Caco-2 (cell line): ENCODE data around the gene NR2C2. TPM values are rescaled to one million over a fixed set of nuclear protein-coding genes. Genes with fewer than 3 reads are reported as not detected.

Source experiments
- BruUV-seq: library from RNA; stranded (reverse); fragments of 400-500 nt; replicated peaks from 2 replicates; lab custom pipeline; 2021; lab: Mats Ljungman, UMichigan
- CTCF ChIA-PET: fragments of 300-600 bp; sonication (Branson Sonifier 250); formaldehyde crosslinking; loops from one replicate; lab custom pipeline; 2022; ENCODE audit warnings: antibody characterized with exemption; lab: Charles Lee
- POLR2A ChIA-PET: fragments of 300-600 bp; sonication (Branson Sonifier 250); formaldehyde crosslinking; loops from one replicate; lab custom pipeline; 2022; ENCODE audit warnings: antibody characterized with exemption; lab: Charles Lee
- DNase-seq, 2 experiments: peaks; one replicate each; pipeline versions ENCODE4 v3.0.0 to v3.0.0-alpha.2; 2020 to 2022
- H3K27me3 ChIP-seq: replicated peaks from 2 replicates; pipeline ENCODE4 v1.6.0; 2011; ENCODE audit warnings: low read length; ENCODE audit not compliant: control insufficient read depth, insufficient read depth
- H3K36me3 ChIP-seq: 2 replicates; pipeline ENCODE4 v1.5.1; 2011; ENCODE audit warnings: low read length; ENCODE audit not compliant: control insufficient read depth, insufficient read depth
- H3K4me1 ChIP-seq: fragments of 250-450 bp; sonication (Bioruptor Pico); 2 replicates; pipeline ENCODE4 v1.5.1; 2020; ENCODE audit warnings: mild to moderate bottlenecking
- H3K4me3 ChIP-seq: 2 replicates; pipeline ENCODE4 v1.5.1; 2011; ENCODE audit warnings: low read depth, mild to moderate bottlenecking, control low read depth, low read length
- H3K9me3 ChIP-seq: fragments of 250-450 bp; sonication (Bioruptor Pico); 2 replicates; pipeline ENCODE4 v1.5.1; 2020; ENCODE audit warnings: mild to moderate bottlenecking, moderate library complexity
- H3K27ac Mint-ChIP-seq: one replicate; pipeline ENCODE4 v1.8.0; 2022; ENCODE audit warnings: mixed read lengths; ENCODE audit not compliant: unreplicated experiment
- H3K27me3 Mint-ChIP-seq: one replicate; pipeline ENCODE4 v1.8.0; 2022; ENCODE audit warnings: mixed read lengths; ENCODE audit not compliant: insufficient read depth, unreplicated experiment
- H3K36me3 Mint-ChIP-seq: one replicate; pipeline ENCODE4 v1.8.0; 2022; ENCODE audit warnings: mild to moderate bottlenecking, mixed read lengths; ENCODE audit not compliant: insufficient read depth, unreplicated experiment
- H3K4me1 Mint-ChIP-seq: one replicate; pipeline ENCODE4 v1.8.0; 2022; ENCODE audit warnings: low read depth, mixed read lengths; ENCODE audit not compliant: unreplicated experiment
- H3K4me3 Mint-ChIP-seq: one replicate; pipeline ENCODE4 v1.8.0; 2022; ENCODE audit warnings: mild to moderate bottlenecking, moderate library complexity, mixed read lengths; ENCODE audit not compliant: unreplicated experiment
- H3K9me3 Mint-ChIP-seq: one replicate; pipeline ENCODE4 v1.8.0; 2022; ENCODE audit warnings: mixed read lengths; ENCODE audit not compliant: unreplicated experiment
- intact Hi-C: fragments of 100-400 bp; cut with micrococcal nuclease; formaldehyde crosslinking; loops from one replicate; pipeline ENCODE4 v1.10.0; 2022; ENCODE audit not compliant: unreplicated experiment
- total RNA-seq: library from RNA; stranded (reverse); gene quantifications from 2 replicates; pipeline ENCODE4 v1.2.3, GENCODE V29; 2022
- TF ChIP-seq, protein P1 (sequence below), 2 experiments: fragments of 200-600 bp in 1 of 2; IDR thresholded peaks; 1 replicate in 1 of 2; 2 replicates in 1 of 2; pipeline versions ENCODE4 v1.5.1 to v1.8.0; 2011 to 2022; ENCODE audit warnings: antibody characterized with exemption in 1 of 2, control low read depth in 1 of 2, inconsistent platforms in 1 of 2, low read depth in 1 of 2, low read length in 1 of 2, mild to moderate bottlenecking in 1 of 2, moderate library complexity in 1 of 2; ENCODE audit not compliant: insufficient read depth in 1 of 2, severe bottlenecking in 1 of 2, unreplicated experiment in 1 of 2

The NR2C2 gene
- total RNA-seq, 1 experiment from 2014 or later: 37.0 TPM

DNA sequence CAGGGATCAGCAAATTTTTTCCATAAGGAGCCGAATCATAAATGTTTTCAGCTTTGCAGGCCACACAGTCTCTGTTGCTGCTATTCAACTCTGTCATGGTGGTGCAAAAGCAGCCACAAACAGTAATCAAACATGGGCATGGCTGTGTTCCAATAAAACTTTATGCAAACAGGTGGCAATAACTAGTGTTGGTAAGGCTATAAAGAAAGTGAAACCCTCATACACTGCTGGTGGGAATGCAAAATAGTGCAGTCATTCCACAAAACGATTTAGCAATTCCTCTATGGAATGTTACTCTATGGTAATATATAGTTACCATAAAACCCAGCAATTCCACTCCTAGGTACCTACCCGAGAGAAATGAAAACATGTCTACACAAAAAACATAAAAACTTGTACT is 131.7 kb downstream of the NR2C2 start:
- no TSS peak for BruUV-seq
- POLR2A ChIA-PET: no interaction called here
- Histone ChIP-seq H3K4me1 (no peaks in the 10 kb centered on the region), H3K27me3 (no peaks in the 10 kb centered on the region), H3K36me3 (no peaks in the 10 kb centered on the region; the same call in none of the 2 replicates), H3K4me3 (no peak overlapping the region), H3K9me3 (no peaks in the 10 kb centered on the region)
- H3K9me3 Mint-ChIP-seq: no peaks in the 10 kb centered on the region
- no peak overlapping the region for H3K27ac Mint-ChIP-seq
- intact Hi-C loops: no loop called here
- no peaks in the 10 kb centered on the region for H3K27me3 Mint-ChIP-seq
- DNase-seq: no peak
- CTCF ChIA-PET: no interaction called here
- peaks cover 34% of the 10 kb centered on the region for H3K36me3 Mint-ChIP-seq
- no peak overlapping the region for H3K4me3 Mint-ChIP-seq
- TF ChIP-seq, protein P1, sequence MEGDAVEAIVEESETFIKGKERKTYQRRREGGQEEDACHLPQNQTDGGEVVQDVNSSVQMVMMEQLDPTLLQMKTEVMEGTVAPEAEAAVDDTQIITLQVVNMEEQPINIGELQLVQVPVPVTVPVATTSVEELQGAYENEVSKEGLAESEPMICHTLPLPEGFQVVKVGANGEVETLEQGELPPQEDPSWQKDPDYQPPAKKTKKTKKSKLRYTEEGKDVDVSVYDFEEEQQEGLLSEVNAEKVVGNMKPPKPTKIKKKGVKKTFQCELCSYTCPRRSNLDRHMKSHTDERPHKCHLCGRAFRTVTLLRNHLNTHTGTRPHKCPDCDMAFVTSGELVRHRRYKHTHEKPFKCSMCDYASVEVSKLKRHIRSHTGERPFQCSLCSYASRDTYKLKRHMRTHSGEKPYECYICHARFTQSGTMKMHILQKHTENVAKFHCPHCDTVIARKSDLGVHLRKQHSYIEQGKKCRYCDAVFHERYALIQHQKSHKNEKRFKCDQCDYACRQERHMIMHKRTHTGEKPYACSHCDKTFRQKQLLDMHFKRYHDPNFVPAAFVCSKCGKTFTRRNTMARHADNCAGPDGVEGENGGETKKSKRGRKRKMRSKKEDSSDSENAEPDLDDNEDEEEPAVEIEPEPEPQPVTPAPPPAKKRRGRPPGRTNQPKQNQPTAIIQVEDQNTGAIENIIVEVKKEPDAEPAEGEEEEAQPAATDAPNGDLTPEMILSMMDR (IDR thresholded peaks at IDR 0.05; ENCODE audit: insufficient read depth in 1 of 2, low read depth in 1 of 2, low read length in 1 of 2, severe bottlenecking in 1 of 2, unreplicated experiment in 1 of 2): no peak
- no peaks in the 10 kb centered on the region for H3K4me1 Mint-ChIP-seq

DNA sequence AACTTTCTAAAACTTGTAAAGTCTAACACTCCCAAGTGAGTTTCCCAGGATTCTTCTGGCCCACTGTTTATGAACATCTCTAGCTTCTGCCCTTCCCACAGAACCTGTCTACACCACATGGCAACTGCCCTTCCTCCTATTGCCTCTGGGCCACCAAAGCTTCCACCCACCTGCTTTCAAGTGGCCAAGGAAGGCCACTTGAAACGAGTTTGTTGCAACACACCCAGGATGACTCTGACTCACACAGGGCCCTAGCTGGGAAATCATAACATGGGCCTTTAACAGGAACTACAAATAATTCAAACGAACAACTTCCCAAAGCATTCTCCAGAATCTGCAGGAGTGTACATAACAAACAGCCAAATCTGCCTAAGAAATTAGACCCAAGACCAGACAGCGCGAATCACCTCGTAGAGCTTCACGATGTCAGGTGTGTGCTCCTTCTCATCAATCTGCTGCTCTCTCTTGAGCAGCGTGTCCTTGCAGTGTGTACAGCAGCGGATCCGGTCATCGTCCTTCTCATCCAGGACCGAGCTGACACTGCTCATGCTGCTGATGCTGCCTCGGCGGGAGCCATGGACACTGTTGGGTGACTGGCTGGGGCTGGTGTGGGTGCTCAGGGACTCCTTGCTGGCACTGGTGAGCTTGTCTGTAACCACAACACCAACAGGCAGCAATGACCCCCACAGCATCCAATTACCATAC is 134.7 kb downstream of the NR2C2 start:
- H3K4me1 Mint-ChIP-seq: no peaks in the 10 kb centered on the region
- BruUV-seq: no TSS peak
- H3K4me1 ChIP-seq: no peaks in the 10 kb centered on the region
- TF ChIP-seq, protein P1 (IDR thresholded peaks at IDR 0.05; ENCODE audit: insufficient read depth in 1 of 2, low read depth in 1 of 2, low read length in 1 of 2, severe bottlenecking in 1 of 2, unreplicated experiment in 1 of 2): no peak
- DNase-seq: no peak
- H3K27me3 Mint-ChIP-seq: no peaks in the 10 kb centered on the region
- no peak overlapping the region for H3K4me3 Mint-ChIP-seq
- no peaks in the 10 kb centered on the region; the same call in 1 of the 2 replicates for H3K36me3 ChIP-seq
- no peaks in the 10 kb centered on the region for H3K9me3 Mint-ChIP-seq
- ChIA-PET POLR2A (no interaction called here), CTCF (no interaction called here)
- no peak overlapping the region for H3K27ac Mint-ChIP-seq
- H3K36me3 Mint-ChIP-seq: peaks cover 37% of the 10 kb centered on the region
- no peaks in the 10 kb centered on the region for H3K9me3 ChIP-seq
- intact Hi-C loops: no loop called here
- no peak overlapping the region for H3K4me3 ChIP-seq
- H3K27me3 ChIP-seq: no peaks in the 10 kb centered on the region

DNA sequence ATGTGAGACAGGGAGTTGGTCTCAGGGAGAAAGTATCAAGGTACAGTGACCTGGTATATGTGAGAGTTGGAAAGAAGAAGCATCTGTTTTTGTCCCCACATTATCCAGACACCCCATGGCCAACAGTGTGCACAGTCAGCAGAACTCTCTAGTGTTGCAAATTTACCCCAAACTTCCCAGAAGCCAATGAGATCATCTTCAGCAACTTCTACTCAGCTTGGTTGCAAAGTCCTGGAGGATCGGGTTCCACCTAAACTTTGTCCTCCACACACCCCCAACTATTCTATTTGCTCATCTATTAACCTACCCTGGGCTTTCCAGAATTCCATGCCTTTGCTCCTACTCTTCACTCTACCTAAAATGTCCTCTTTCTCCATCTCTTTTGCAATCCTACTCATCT is 135.9 kb downstream of the NR2C2 start:
- Mint-ChIP-seq H3K4me3 (no peak overlapping the region), H3K4me1 (no peaks in the 10 kb centered on the region), H3K27me3 (no peaks in the 10 kb centered on the region), H3K27ac (no peak overlapping the region), H3K36me3 (peaks cover 37% of the 10 kb centered on the region), H3K9me3 (no peaks in the 10 kb centered on the region)
- POLR2A ChIA-PET: no interaction called here
- BruUV-seq: no TSS peak
- Histone ChIP-seq H3K27me3 (no peaks in the 10 kb centered on the region), H3K4me3 (no peak overlapping the region), H3K4me1 (no peaks in the 10 kb centered on the region), H3K36me3 (no peaks in the 10 kb centered on the region; the same call in 1 of the 2 replicates), H3K9me3 (no peaks in the 10 kb centered on the region)
- intact Hi-C loops: no loop called here
- CTCF ChIA-PET: no interaction called here
- DNase-seq: no peak
- TF ChIP-seq, protein P1 (IDR thresholded peaks at IDR 0.05; ENCODE audit: insufficient read depth in 1 of 2, low read depth in 1 of 2, low read length in 1 of 2, severe bottlenecking in 1 of 2, unreplicated experiment in 1 of 2): no peak
